PC-3 (cell line): ENCODE measurements around the gene DHX58. TPM values are rescaled to one million over a fixed set of nuclear protein-coding genes. Genes with fewer than 3 reads are reported as not detected.

Experiments
- ATAC-seq: fragments of 200-7000 bp; cut with Tn5 transposase; 2 replicates; pipeline ENCODE4 v1.9.1; 2020; ENCODE audit warnings: mild to moderate bottlenecking, moderate library complexity
- BruUV-seq: library from RNA; stranded (reverse); fragments of 400-500 nt; replicated peaks from 2 replicates; lab custom pipeline; 2021; lab: Mats Ljungman, UMichigan
- CTCF ChIA-PET: fragments of 300-600 bp; sonication (Branson Sonifier 250); formaldehyde crosslinking; loops from one replicate; lab custom pipeline; 2022; ENCODE audit warnings: antibody characterized with exemption; lab: Charles Lee
- POLR2A ChIA-PET: fragments of 300-600 bp; sonication (Branson Sonifier 250); formaldehyde crosslinking; loops from one replicate; lab custom pipeline; 2022; ENCODE audit warnings: antibody characterized with exemption; ENCODE audit not compliant: unreplicated experiment; lab: Charles Lee
- DNase-seq: peaks from one replicate; pipeline ENCODE4 v3.0.0-alpha.2; 2015
- H2AFZ ChIP-seq: fragments of 300-600 bp; sonication (generic); 2 replicates; pipeline ENCODE4 v1.6.0; 2016; ENCODE audit warnings: antibody characterized with exemption, low read length
- H3F3A ChIP-seq: fragments of 300-600 bp; sonication (generic); one replicate; pipeline ENCODE4 v1.6.0; 2017; ENCODE audit warnings: antibody characterized with exemption, low read length, control low read depth, mild to moderate bottlenecking; ENCODE audit not compliant: unreplicated experiment
- H3K27ac ChIP-seq: fragments of 300-600 bp; sonication (generic); 2 replicates; pipeline ENCODE4 v1.5.1; 2016; ENCODE audit warnings: mild to moderate bottlenecking, low read length
- H3K27me3 ChIP-seq: fragments of 300-600 bp; sonication (generic); 2 replicates; pipeline ENCODE4 v1.6.1; 2016; ENCODE audit warnings: low read length, mixed read lengths
- H3K36me3 ChIP-seq: fragments of 300-600 bp; sonication (generic); 2 replicates; pipeline ENCODE4 v1.6.1; 2016; ENCODE audit warnings: low read depth, mixed run types, low read length, mixed read lengths
- H3K4me1 ChIP-seq: fragments of 300-600 bp; sonication (generic); 2 replicates; pipeline ENCODE4 v1.5.1; 2016; ENCODE audit warnings: low read length; ENCODE audit not compliant: insufficient read depth
- H3K4me2 ChIP-seq: fragments of 300-600 bp; sonication (generic); 2 replicates; pipeline ENCODE4 v1.6.0; 2016; ENCODE audit warnings: low read length
- H3K4me3 ChIP-seq: fragments of 300-600 bp; sonication (generic); 2 replicates; pipeline ENCODE4 v1.5.1; 2016; ENCODE audit warnings: mild to moderate bottlenecking, low read length, mixed read lengths
- H3K79me2 ChIP-seq: fragments of 300-600 bp; sonication (generic); 2 replicates; pipeline ENCODE4 v1.6.1; 2017; ENCODE audit warnings: low read length, mixed read lengths
- H3K9ac ChIP-seq: fragments of 300-600 bp; sonication (generic); 2 replicates; pipeline ENCODE4 v1.6.0; 2016; ENCODE audit warnings: mild to moderate bottlenecking, low read length
- H3K9me2 ChIP-seq: fragments of 300-600 bp; sonication (generic); replicated peaks from 2 replicates; pipeline ENCODE4 v1.6.1; 2016; ENCODE audit warnings: mixed run types, low read length, mixed read lengths
- H3K9me3 ChIP-seq: fragments of 300-600 bp; sonication (generic); 2 replicates; pipeline ENCODE4 v1.6.1; 2016; ENCODE audit warnings: low read length, mixed read lengths
- H4K20me1 ChIP-seq: fragments of 300-600 bp; sonication (generic); 2 replicates; pipeline ENCODE4 v1.6.1; 2016; ENCODE audit warnings: low read length, mixed read lengths
- CTCF ChIP-seq: fragments of 300-600 bp; sonication (generic); conservative IDR thresholded peaks from 2 replicates; pipeline ENCODE4 v1.5.1; 2017; ENCODE audit warnings: antibody characterized with exemption, low read depth, mild to moderate bottlenecking, low read length
- EZH2 ChIP-seq: fragments of 300-600 bp; sonication (generic); IDR thresholded peaks from one replicate; pipeline ENCODE4 v1.6.1; 2017; ENCODE audit warnings: antibody characterized with exemption, mild to moderate bottlenecking, low read length; ENCODE audit not compliant: unreplicated experiment
- EZH2phosphoT487 ChIP-seq: fragments of 300-600 bp; sonication (generic); IDR thresholded peaks from 2 replicates; pipeline ENCODE4 v1.6.1; 2018; ENCODE audit warnings: mild to moderate bottlenecking, antibody characterized with exemption, low read length, borderline replicate concordance
- intact Hi-C: fragments of 100-400 bp; cut with micrococcal nuclease; formaldehyde crosslinking; loops from 2 replicates; pipeline ENCODE4 v1.9.0; 2023
- total RNA-seq: library from RNA; depleted of rRNA; stranded (reverse); fragments of >200 nt; gene quantifications from 2 replicates; pipeline ENCODE4 v1.2.3, GENCODE V29; 2014

The DHX58 gene
- total RNA-seq, 1 experiment from 2014 or later = not detected

DNA sequence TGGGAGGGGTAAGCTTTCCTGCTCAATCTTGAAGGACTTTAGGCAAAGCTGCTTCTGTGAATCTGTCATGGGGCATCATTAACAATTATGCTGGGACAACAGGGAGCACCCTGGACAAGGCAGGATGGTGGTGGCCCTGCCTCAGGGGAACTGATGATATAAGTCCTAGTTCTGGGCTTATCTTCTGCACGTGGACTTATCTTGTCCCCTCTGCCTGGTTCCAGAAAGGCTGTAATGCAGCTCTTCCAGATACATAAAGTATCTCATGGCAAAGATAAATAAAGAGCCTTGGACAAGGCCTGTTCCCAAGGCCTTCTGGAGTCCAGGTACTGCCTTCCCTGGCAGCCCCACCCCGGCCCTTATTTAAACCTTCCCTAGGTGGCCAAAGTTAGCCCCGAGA, 8.2 kb downstream of the DHX58 start:
- CTCF ChIA-PET = no interaction called here
- intact Hi-C loops = no loop called here
- BruUV-seq = no TSS peak
- Histone ChIP-seq H3K27ac (no peak overlapping the region), H3K9me2 (no peaks in the 10 kb centered on the region), H3K4me1 (peaks cover 3% of the 10 kb centered on the region; the same call in 1 of the 2 replicates), H3K36me3 (no peaks in the 10 kb centered on the region), H3K79me2 (no peaks in the 10 kb centered on the region), H3K9me3 (no peaks in the 10 kb centered on the region), H2AFZ (no peak overlapping the region), H4K20me1 (no peaks in the 10 kb centered on the region), H3K4me2 (no peak overlapping the region), H3F3A (no peaks in the 10 kb centered on the region), H3K4me3 (no peak overlapping the region), H3K27me3 (no peaks in the 10 kb centered on the region), H3K9ac (no peak overlapping the region)
- no peak for DNase-seq
- POLR2A ChIA-PET = no interaction called here
- no peak for TF ChIP-seq EZH2phosphoT487
- no peak for TF ChIP-seq EZH2
- TF ChIP-seq CTCF = no peak
- no peak for ATAC-seq

GRCh38 chr17:42103221-42103954, 9.1 kb downstream of the DHX58 start:
- no peak overlapping the region for H2AFZ ChIP-seq
- no peaks in the 10 kb centered on the region for H3K27me3 ChIP-seq
- DNase-seq (no peak), ATAC-seq (no peak; the same call in 1 of the 2 replicates)
- TF ChIP-seq EZH2 (no peak), EZH2phosphoT487 (no peak), CTCF (no peak)
- no peaks in the 10 kb centered on the region for H3F3A ChIP-seq
- ChIA-PET CTCF (no interaction called here), POLR2A (interaction anchor here (0.6 kb wide), 1 partner anchor 415 kb away, joined by 5 read pairs; no protein-coding TSS in a partner anchor)
- H3K9me3 ChIP-seq = no peaks in the 10 kb centered on the region
- no peak overlapping the region for H3K9ac ChIP-seq
- no peak overlapping the region for H3K4me2 ChIP-seq
- intact Hi-C loops = no loop called here
- H3K9me2 ChIP-seq = no peaks in the 10 kb centered on the region
- no peak overlapping the region for H3K4me3 ChIP-seq
- H4K20me1 ChIP-seq = no peaks in the 10 kb centered on the region
- no peak overlapping the region for H3K27ac ChIP-seq
- H3K4me1 ChIP-seq = peaks cover 3% of the 10 kb centered on the region; the same call in 1 of the 2 replicates
- no TSS peak for BruUV-seq
- no peaks in the 10 kb centered on the region for H3K36me3 ChIP-seq
- no peaks in the 10 kb centered on the region for H3K79me2 ChIP-seq
